HG03025 (cell line): ENCODE results near the gene RIMS1.
A peak's percentile ranks its signal among the peaks of the same experiment; 100 is the strongest.
"Not testable (repeated sequence)": the region's sequence is repeated elsewhere in the genome, so short reads cannot be mapped to it uniquely, and the experiment has no call there.

Source experiments
- ATAC-seq: cut with Tn5 transposase; IDR thresholded peaks from one replicate; pipeline ENCODE4 v1.9.1; 2021; ENCODE audit warnings: mild to moderate bottlenecking, moderate library complexity; ENCODE audit not compliant: unreplicated experiment, low FRiP score

RIMS1 gene

DNA sequence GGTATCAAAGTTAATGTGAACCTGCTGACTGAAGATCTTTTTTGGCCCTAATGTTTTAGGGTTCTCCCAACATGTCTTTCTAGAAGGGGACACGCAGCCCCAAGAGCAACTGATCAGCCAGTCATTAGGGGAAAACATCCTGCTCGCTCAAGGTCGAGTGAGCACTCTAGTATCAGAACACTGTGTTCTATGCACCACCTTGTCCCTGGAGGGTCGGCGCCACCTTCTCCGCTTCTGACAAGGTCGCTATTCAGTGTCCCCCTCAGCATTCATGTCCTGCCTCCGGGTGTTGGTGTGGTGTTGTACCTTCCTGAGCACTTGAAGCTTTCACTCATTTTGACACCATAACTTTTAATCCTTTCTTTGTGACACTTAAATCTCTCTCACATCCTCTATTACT is 404.3 kb downstream of the RIMS1 start:
- ATAC-seq: no peak

DNA sequence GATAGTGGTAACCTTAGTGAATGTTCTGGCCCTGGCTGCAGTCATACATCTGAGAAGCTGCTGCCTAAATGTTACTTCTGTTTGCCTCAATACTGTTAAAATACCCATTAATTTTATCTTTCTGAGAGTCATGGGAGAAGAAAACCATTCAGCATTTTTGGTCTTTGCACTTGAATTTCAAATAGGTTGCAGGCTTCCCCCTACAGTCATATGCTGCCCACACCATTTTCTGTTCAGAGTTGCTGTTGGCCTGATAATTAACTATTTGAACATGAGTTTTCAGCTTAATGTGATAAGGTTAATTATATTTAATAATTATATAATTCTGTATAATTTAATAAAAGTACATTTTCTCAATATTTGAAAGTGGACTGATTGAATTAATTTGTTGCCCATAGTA is 410.0 kb downstream of the RIMS1 start:
- ATAC-seq: no peak

- ATAC-seq: no peak
Observed at GRCh38 chr6:72305971-72306370, 419.6 kb downstream of the RIMS1 start.

DNA sequence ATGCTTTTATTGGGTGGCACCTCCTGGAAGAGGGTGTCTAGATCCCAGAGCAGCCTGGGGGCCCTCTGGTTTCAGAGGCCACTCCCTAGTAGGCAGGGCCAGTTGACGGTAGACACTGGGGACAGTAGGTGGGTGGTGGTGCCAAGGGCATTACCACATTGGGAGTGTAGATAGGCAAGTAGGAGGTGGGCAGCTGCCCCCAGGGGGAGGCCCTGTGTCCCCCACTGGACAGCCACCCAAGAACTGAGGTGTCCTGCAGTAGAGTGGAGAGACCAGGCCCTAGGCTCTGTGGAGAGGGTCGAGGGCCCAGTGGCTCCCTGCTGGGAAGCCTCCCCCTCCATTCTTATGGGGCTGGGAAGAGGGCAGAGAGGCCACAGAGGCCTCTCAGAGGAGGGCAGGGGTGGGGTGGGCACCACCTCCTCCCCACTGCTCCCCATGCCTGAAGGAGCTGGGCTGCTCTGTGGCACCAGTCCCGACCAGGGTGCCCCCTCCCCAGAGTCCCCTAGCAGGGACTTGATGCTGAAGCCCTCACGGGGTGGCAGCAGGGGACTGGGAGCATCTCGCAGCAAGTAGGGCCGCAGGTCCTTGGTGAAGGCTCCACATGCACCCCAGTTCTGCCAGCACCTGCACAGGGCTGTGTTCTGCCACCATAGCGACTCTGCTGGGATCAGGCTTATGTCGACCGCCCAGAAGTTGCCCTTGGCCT is 430.5 kb downstream of the RIMS1 start:
- no peak for ATAC-seq

GRCh38 chr6:72321788-72322187 is 435.4 kb downstream of the RIMS1 start:
- ATAC-seq: no peak

DNA sequence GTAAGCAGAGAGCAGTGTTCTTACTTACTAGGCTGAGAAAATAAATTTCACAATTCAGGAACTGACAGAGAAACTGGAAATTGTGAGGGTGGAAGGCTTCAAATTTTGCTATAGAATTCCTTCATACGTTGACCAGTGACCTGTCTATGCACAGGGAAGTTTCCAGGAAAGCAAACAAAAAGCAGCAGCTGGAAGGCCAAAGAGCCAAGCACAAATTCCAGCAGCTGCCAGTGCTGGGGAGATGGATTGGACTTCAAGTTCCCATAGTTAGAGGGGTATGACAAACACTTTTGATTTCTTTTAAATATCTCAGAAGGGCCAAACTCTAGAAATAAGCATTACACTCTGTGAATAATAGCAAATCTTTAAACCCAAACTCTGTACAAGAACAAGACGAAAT is 436.4 kb downstream of the RIMS1 start:
- no peak for ATAC-seq

GRCh38 chr6:72324591-72324990 is 438.2 kb downstream of the RIMS1 start:
- no peak for ATAC-seq

DNA sequence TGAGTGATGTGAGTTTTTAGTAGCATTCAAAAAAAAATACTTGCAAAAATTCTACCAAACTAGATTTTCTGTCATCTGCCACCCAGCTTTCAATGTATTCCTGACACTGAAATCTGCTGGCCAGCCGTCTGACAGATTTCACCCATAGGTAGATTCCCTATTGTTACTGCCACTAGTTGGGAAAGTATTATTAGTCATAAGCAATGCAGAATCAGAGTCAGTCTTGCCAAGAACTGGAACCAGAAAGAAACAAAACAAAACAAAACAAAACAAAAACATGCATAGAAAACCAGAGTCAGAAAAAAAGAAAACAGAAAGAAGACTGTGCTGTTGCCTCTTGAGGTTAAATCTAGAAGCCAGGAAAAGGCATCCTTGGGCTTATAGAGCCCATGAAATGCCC is 442.4 kb downstream of the RIMS1 start:
- no peak for ATAC-seq

DNA sequence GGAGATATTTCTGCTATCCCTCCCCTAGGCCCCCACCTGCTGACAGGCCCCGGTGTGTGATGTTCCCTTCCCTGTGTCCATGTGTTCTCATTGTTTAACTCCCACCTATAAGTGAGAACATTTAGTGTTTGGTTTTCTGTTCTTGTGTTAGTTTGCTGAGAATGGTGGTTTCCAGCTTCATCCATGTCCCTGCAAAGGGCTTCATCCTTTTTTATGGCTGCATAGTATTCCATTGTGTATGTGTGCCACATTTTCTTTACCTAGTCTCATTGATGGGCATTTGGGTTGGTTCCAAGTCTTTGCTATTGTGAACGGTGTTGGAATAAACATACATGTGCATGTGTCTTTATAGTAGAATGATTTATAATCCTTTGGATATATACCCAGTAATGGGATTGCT is 448.9 kb downstream of the RIMS1 start:
- not testable (repeated sequence) for ATAC-seq

GRCh38 chr6:72348926-72349325 is 462.6 kb downstream of the RIMS1 start:
- ATAC-seq: no peak

DNA sequence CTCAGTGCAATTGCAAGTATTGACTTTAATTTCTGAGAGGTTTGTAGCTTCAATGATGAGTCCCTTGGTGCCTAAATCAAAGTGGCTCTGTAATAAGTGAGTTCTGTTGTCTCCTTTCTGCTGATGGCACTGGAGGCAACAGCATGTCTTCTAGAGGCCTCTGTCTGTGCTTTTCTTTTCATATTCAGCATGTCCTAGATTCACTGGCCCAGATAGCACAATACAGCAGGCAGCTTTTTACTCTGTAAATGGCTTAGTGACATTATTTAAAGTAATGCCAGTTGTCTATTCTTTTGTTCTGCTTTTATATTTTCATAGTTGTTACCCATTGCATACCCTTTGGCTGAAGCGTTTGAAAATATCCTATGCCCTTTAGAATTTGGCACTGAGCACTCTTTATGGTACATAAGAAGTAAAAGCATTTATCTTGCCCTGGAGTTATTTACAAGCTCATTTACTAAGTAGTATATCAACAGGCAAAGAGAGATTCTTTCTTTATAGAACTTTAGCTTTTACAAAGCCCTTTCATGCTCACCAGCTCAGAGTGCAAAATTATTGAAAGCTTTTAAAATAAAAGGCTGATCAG is 464.0 kb downstream of the RIMS1 start:
- ATAC-seq: no peak

DNA sequence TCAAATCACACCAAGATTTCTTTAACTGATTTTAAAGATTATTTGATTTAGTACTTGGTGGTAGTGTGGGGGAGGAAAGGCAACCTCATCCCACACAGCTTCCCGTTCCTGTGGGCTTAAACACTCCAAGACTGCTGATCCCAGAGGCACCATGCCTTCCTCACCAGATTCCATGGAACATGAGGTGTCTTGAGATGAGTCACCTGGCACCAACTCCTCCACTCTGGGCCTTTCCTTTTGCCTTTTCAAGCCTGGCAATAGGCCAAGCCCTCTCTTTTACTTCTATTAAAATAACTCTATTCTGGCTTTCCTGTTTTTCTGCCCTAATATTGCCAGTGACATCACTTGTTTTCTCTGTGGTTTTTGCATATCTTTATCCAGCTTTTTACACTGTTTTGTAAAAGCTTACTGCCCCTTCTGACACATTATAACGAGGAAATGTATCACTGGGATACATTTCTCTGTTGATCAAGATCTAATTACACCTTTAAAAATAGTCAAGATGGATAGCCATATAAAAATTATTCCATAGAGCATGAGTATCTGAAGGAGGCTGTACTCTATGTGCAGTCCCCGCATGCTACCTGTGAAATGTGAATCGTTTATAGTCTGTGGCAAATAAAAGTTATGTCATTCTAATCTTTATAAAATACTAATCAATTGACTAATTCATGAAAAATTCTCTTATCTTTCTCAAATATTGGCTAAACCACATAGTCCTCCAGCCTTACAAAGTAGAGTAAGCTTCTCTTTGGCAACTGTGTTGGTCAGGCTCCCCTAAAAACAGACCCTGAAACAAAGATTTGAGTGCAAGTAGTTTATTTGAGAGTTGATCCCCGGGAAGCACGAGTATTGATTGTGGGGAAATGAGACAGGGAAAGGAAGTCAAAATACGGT is 477.7 kb downstream of the RIMS1 start:
- no peak for ATAC-seq

- no peak for ATAC-seq
Observed at GRCh38 chr6:72365773-72366172, 479.4 kb downstream of the RIMS1 start.

DNA sequence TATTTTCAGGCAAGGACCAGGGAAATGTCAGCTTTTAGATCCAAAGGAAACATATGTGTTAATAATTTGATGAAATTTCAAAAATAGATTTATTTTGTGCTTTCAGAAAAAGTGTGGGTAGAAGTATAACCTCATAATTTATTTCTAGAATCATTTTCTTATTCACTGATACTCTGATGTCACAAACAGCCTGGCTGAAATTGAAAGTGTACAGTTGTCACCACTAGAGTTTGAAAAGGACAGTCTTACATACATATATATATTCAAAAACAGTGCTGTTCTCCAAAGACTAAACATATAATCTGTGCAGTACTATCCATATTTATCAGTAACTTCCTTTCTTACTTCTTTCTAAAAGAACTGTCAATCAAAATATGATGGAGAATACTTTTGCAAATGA is 481.1 kb downstream of the RIMS1 start:
- no peak for ATAC-seq

- ATAC-seq: no peak
Observed at GRCh38 chr6:72371473-72371872, 485.1 kb downstream of the RIMS1 start.

DNA sequence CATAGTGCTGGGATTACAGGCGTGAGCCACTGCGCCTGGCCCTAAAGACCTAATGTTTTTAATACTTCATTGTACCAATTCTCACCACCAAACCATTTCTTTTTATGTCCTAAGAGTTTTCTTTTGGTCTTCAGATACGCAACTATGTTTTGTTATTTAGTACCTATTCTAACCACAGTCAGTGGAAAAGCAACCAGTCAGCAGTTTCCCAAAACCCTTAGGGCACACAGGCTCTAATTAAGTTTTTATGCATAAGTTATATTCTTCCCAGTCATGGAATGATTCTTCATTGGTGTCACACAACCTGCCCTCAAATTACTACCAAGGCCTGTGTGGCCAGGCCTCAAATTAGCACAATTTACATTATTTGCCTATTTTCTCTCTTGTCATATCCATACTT is 487.8 kb downstream of the RIMS1 start:
- ATAC-seq: no peak

DNA sequence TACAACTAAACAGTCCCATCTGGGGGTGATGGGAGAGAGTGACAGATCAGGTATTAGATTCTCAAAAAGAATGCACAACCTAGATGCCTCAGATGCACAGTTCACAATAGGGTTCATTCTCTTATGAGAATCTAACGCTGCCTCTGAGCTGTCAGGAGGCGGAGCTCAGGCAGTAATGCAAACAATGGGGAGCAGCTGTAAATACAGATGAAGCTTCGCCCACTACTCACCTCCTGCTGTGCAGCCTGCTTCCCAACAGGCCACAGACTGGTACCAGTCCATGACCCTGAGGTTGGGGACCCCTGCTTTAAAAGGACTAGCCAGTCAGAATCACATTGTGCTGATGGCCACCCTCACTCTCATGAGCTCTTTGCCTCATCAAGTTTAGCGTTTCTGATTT is 488.5 kb downstream of the RIMS1 start:
- ATAC-seq: no peak

GRCh38 chr6:72376736-72377135 is 490.4 kb downstream of the RIMS1 start:
- no peak for ATAC-seq

DNA sequence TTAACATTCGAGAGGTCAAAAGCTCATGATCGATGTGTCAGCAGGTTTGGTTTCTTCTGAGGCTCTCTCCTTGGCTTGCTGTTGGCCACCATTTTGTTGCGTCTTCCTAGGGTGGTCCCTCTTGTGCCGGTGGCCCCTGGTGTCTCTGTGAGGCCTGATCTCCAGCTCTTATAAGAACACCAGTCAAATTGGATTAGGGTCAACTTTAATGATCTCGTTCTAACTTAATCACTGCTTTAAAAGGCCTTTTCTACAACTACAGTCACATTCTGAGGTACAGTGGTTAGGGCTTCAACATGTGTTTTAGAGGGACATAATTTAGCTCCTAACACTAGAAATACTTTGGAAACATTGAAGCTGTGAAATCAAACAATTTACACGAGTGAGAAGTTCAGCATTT is 494.7 kb downstream of the RIMS1 start:
- ATAC-seq: no peak

- peak; percentile 100 for ATAC-seq
Observed at GRCh38 chr6:72382602-72383529, 496.5 kb downstream of the RIMS1 start.
